ENCODE results near the gene DGKH.

The DGKH gene

DNA sequence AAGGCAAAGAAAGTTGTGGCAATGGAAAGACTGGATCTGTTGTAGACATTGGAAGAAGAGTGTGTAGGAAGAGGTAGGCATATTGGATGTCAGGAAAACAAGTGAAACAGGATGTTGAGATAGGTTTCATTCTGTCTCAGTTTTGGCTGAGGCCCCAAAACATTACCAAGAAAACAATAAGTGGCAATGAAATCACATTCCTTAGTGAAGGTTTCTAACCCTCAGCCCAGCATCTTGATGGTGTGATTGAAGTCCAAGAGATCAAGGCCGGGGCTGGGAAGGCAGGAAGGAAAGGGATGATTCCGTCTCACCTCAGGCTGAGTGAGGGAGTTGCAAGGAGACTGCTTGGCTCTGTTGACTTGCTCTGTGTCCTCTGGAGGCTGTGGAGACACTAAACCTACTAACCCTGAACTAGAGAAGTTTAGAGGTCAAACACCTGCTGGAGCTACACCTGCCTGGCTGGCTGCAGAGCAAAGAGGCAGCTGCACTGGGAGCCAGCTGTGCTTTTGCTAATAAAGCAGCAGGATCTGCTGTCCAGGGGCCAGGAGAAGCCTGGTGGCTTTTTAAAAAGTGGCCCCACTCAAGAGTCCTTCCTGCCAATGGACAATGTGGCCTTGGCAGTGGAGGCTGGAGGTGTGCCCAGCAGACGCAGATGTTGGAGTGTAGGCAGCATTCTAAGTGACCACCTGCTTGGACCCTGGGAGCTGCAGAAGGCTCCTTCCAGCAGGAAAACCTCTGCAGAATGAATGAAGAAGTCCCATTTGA lies 53.6 kb downstream of the DGKH start:
- no peaks in the 10 kb centered on the region for H3K79me2 ChIP-seq (ENCODE audit: insufficient read depth, low read length)
- TF ChIP-seq EZH2phosphoT487 (IDR thresholded peaks at IDR 0.05; ENCODE audit: borderline replicate concordance) (no peak), CTCF (conservative IDR thresholded peaks at IDR 0.05; ENCODE audit: low read length) (no peak)
- H3K4me3 ChIP-seq (ENCODE audit: low read length, poor library complexity, severe bottlenecking) = no peak overlapping the region
- no peak overlapping the region for H3K9ac ChIP-seq (ENCODE audit: low read depth, low read length, poor library complexity, severe bottlenecking)
- H3K4me2 ChIP-seq (ENCODE audit: low read depth, low read length, poor library complexity, severe bottlenecking) = no peak overlapping the region
- peaks cover 6% of the 10 kb centered on the region; the same call in 1 of the 2 replicates for H3K9me3 ChIP-seq (ENCODE audit: insufficient read depth, low read depth, low read length)
- no peaks in the 10 kb centered on the region for H3K4me1 ChIP-seq (ENCODE audit: insufficient read depth, low read length, poor library complexity, severe bottlenecking)
- no peaks in the 10 kb centered on the region for H3K36me3 ChIP-seq (ENCODE audit: insufficient read depth, low read length)
- H2AFZ ChIP-seq (ENCODE audit: low read length) = no peak overlapping the region
- no peaks in the 10 kb centered on the region for H3K9me2 ChIP-seq (replicated peaks; ENCODE audit: low read depth, low read length)
- no peaks in the 10 kb centered on the region for H3F3A ChIP-seq (ENCODE audit: low read depth)
- H4K20me1 ChIP-seq (ENCODE audit: insufficient read depth, low read length, poor library complexity, severe bottlenecking) = no peaks in the 10 kb centered on the region
- no peaks in the 10 kb centered on the region for H3K27me3 ChIP-seq (ENCODE audit: insufficient read depth, low read length, poor library complexity, severe bottlenecking)

DNA sequence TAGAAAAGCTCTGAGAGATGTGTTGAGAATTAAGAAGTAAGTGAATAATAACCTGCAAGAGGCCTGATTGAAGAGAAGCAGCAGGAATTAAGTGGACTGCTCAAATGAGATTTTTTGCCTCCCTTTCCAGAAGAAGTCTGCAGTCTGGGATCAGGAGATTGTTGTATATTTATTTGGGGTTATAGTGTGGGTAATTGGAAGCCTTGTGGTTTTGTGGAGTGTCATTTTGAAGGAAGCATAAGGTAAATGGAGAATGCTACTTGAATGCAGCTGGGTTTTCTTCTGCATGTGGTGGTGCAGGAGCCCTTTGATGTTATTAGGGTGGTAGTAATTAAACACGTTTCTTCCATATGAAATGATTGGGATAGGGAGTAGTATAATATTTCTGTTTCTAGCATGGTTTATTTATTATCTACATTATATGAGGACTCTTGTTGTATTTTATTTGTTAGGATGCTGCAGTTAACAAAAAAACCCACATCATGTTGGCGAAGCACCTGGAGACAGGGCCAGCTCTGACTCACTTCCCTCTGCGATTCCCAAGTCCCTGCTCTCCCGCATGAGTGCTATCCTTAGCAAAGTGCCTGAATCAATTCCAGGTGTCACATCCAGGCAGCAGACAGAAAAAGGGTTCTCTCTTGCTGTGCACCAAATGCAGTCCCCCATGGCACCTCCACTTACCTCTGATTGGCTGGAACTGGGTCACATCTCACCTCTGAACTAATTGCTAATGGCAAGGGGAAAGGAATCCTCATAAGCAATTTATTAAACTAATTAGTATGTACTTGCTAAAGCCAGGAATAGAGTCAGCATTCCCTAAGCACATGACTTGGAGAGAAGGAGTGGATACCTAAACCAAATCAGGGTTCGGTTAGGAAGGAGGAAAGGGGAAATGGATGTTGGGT lies 54.8 kb downstream of the DGKH start:
- Histone ChIP-seq H3K4me1 (ENCODE audit: insufficient read depth, low read length, poor library complexity, severe bottlenecking) (no peaks in the 10 kb centered on the region), H4K20me1 (ENCODE audit: insufficient read depth, low read length, poor library complexity, severe bottlenecking) (no peaks in the 10 kb centered on the region), H3K27me3 (ENCODE audit: insufficient read depth, low read length, poor library complexity, severe bottlenecking) (no peaks in the 10 kb centered on the region), H3K4me2 (ENCODE audit: low read depth, low read length, poor library complexity, severe bottlenecking) (no peak overlapping the region), H3K9ac (ENCODE audit: low read depth, low read length, poor library complexity, severe bottlenecking) (no peak overlapping the region), H3F3A (ENCODE audit: low read depth) (no peaks in the 10 kb centered on the region), H3K4me3 (ENCODE audit: low read length, poor library complexity, severe bottlenecking) (no peak overlapping the region), H3K79me2 (ENCODE audit: insufficient read depth, low read length) (0 out of 2 replicates have a peak, but pooled peaks cover 5% of the 10 kb centered on the region), H3K9me3 (ENCODE audit: insufficient read depth, low read depth, low read length) (peaks cover 6% of the 10 kb centered on the region; the same call in 1 of the 2 replicates), H2AFZ (ENCODE audit: low read length) (no peak overlapping the region), H3K9me2 (replicated peaks; ENCODE audit: low read depth, low read length) (no peaks in the 10 kb centered on the region), H3K36me3 (ENCODE audit: insufficient read depth, low read length) (no peaks in the 10 kb centered on the region)
- TF ChIP-seq EZH2phosphoT487 (IDR thresholded peaks at IDR 0.05; ENCODE audit: borderline replicate concordance) = no peak
- TF ChIP-seq CTCF (conservative IDR thresholded peaks at IDR 0.05; ENCODE audit: low read length) = no peak

DNA sequence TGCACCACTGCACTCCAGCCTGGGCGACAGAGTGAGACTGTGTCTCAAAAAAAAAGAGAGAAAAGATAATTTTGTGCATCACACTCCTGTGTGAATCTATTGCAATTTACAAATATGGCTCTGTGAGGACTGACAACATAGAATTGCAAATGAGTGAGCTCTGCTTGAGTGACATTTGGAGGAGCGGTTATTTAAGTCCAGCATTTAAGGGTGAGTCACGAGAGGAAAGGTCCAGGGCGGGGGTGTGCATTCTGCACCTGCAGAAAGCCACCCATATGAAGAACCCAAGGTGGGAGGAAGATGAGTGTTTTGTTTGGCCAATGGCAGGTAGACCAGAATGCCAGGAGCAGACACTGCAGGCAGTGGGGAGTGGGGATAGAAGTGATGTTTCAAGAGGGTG lies 58.5 kb downstream of the DGKH start:
- H2AFZ ChIP-seq (ENCODE audit: low read length) = no peak overlapping the region
- H3K4me3 ChIP-seq (ENCODE audit: low read length, poor library complexity, severe bottlenecking) = no peak overlapping the region
- H3F3A ChIP-seq (ENCODE audit: low read depth) = no peaks in the 10 kb centered on the region
- no peaks in the 10 kb centered on the region for H3K36me3 ChIP-seq (ENCODE audit: insufficient read depth, low read length)
- H3K4me1 ChIP-seq (ENCODE audit: insufficient read depth, low read length, poor library complexity, severe bottlenecking) = no peaks in the 10 kb centered on the region
- H3K9me2 ChIP-seq (replicated peaks; ENCODE audit: low read depth, low read length) = no peaks in the 10 kb centered on the region
- no peak overlapping the region for H3K9ac ChIP-seq (ENCODE audit: low read depth, low read length, poor library complexity, severe bottlenecking)
- no peaks in the 10 kb centered on the region for H3K27me3 ChIP-seq (ENCODE audit: insufficient read depth, low read length, poor library complexity, severe bottlenecking)
- no peak overlapping the region for H3K4me2 ChIP-seq (ENCODE audit: low read depth, low read length, poor library complexity, severe bottlenecking)
- no peaks in the 10 kb centered on the region for H4K20me1 ChIP-seq (ENCODE audit: insufficient read depth, low read length, poor library complexity, severe bottlenecking)
- peaks cover 6% of the 10 kb centered on the region; the same call in 1 of the 2 replicates for H3K9me3 ChIP-seq (ENCODE audit: insufficient read depth, low read depth, low read length)
- 0 out of 2 replicates have a peak, but pooled peaks cover 5% of the 10 kb centered on the region for H3K79me2 ChIP-seq (ENCODE audit: insufficient read depth, low read length)
- TF ChIP-seq EZH2phosphoT487 (IDR thresholded peaks at IDR 0.05; ENCODE audit: borderline replicate concordance) (no peak), CTCF (conservative IDR thresholded peaks at IDR 0.05; ENCODE audit: low read length) (no peak)
